HG02642 (cell line): ENCODE data around the gene KIF26B.
"Not testable (repeated sequence)": the region's sequence is repeated elsewhere in the genome, so short reads cannot be mapped to it uniquely, and the experiment has no call there.

Experiments
- ATAC-seq: cut with Tn5 transposase; IDR thresholded peaks from one replicate; pipeline ENCODE4 v1.9.1; 2021; ENCODE audit warnings: mild to moderate bottlenecking; ENCODE audit not compliant: unreplicated experiment, poor library complexity

Gene KIF26B

DNA sequence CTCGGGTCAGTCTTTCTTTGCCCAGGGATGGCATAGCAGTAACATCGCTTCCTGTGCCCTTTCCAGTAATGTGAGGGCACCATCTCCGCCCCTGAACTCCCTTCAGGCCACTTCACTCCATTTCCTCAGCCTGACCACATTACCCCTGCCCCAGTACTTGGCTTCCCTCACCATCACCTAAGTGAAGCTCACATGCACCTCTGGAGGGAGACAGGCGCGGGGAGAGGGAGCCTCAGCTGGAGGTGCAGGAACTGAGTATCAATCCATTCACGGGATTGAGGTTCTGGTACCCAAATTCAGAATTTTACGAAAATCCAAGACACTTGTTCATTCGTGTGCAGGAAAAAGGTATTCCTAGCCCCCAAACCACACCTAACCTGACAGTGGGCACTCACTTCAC lies 540.4 kb downstream of the KIF26B start:
- no peak for ATAC-seq

DNA sequence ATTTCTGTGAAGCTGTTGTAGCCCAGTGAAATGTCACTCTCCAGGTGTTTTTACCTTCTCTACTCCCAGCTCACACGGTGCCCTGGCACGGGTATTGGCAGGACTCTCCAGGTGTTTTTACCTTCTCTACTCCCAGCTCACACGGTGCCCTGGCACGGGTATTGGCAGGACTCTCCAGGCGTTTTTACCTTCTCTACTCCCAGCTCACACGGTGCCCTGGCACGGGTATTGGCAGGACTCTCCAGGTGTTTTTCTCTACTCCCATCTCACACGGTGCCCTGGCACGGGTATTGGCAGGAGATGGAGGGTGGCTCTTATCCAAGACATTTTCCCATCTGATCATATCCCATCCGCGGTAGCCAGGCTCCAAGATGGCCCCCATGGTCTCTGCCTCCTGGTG lies 540.9 kb downstream of the KIF26B start:
- not testable (repeated sequence) for ATAC-seq

DNA sequence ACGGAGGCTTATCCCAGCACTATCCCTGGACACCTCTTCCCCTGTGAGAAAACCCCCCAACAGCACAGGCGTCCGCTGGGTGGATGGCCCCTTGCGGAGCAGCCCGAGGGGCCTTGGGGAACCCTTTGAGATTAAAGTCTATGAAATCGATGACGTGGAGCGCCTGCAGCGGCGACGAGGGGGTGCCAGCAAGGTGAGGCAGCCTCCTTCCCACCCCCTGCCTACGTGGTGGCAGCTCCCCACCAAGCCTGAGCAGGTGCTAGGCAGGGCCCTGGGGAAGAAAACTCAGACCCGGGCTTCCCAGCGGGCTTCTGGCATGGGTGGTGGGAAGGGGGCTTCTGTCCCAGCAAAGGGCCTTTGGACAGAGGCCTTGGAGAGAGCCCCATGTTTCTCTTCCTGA lies 543.3 kb downstream of the KIF26B start:
- no peak for ATAC-seq

DNA sequence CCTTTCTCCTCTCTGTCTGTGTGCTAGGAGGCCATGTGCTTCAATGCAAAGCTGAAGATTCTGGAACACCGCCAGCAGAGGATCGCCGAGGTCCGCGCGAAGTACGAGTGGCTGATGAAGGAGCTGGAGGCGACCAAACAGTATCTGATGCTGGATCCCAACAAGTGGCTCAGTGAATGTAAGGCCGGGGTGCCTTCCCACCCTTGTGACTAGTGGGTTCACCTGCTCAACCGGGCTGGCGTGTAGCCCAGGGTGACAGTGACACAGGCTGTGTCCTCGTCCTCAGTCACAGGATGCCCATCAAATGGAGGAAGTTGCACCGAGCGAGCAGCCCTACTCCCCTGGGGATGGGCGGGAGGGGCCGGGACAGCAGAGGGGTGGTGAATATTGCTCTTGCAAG lies 544.1 kb downstream of the KIF26B start:
- no peak for ATAC-seq

- ATAC-seq = no peak
These were observed 545.8 kb downstream of the KIF26B start for GRCh38 chr1:245700631-245701030.

DNA sequence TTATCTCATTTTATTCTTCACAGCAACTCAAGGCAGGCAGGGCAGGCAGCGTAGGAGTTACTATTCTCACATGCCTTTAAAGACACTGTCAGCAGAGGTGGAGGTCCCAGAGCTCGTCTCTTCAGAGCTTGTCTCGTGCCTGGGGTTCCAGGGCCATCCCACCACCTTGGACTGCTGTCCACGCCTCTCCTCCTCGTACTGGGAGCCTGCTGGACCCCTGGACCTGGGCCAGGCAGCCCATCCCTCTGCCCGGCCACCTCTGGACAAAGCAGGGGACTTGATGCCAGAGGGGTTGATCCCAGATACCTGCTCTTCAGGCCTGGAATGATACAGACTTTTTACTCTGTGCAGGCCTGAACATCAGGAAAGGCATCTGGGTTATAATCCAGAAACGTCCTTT lies 546.8 kb downstream of the KIF26B start:
- ATAC-seq = no peak

GRCh38 chr1:245702346-245702745 lies 547.6 kb downstream of the KIF26B start:
- no peak for ATAC-seq

DNA sequence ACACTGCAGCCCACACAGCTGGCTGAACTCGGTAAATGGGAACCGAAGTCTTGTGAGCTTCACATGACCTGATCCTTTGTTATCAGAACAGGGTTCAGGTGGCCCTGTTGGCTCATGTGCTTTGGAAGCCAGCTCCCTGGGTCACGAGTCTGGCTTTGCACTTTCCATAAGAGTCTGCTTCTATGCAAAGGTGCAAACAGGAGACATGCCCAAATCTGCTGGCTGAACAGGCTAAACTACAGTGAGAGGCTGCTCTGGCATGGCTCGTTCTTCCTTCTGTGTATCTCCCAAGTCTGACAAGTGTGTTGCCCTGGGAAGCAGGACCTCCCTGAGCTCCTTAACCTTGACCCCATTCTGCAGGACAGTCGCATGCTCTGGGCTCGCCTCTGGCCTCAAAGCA lies 549.6 kb downstream of the KIF26B start:
- no peak for ATAC-seq

DNA sequence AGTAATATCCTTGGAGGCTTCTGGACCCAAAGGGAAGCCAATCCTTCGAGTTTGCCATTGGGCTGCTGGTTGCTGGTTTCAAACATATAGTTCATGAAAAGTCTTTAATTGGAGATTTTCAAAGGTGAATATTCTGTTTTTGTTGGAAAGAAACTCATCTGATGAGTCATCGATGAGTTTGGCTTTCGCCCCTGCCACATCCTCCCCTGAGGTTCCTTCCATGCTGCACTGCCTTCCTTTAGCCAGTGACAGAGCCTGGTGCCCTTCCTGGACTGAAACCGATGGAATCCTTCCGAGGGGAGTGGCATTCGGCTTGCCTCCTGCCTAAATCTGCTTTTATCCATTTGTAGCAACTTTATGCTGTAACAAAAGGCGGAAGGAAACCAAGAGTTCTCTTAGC lies 550.0 kb downstream of the KIF26B start:
- ATAC-seq = no peak

GRCh38 chr1:245707941-245708340 lies 553.2 kb downstream of the KIF26B start:
- no peak for ATAC-seq

- ATAC-seq = no peak
These were observed 556.4 kb downstream of the KIF26B start for GRCh38 chr1:245710961-245711903.

DNA sequence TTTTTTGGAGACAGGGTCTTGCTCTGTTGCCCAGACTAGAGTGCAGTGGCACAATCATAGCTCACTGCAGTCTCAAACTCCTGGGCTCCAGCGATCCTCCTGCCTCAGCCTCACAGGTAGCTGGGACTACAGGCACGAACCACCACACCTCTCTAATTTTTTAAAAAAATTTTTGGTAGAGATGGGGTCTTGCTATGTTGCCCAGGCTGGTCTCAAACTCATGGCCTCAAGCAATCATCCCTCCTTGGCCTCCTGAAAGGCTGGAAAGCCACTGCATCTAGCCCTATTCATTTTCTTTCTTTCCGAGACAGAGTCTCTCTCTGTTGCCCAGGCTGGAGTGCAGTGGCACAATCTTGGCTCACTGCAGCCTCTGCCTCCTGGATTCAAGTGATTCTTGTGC lies 559.2 kb downstream of the KIF26B start:
- ATAC-seq = not testable (repeated sequence)

DNA sequence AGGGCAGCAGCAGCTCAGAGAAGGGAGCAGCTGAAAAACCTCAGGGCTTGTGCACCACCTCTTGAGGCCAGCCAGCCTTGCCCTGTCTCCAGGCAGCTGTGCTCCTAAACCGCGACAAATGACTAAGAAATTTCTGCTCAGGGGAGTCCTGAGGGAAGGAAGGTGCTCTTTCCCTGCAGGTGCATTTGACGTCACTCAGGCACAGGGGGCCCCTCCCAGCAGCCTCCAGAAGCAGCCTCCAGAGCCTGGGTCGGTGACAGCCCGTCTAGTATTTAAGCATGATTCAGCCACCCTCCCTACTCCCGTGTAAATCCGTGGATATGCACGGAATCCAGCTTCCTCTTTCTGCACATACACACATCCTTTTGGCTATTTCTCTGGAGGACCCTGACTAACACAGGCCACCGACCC lies 560.5 kb downstream of the KIF26B start:
- ATAC-seq = no peak

GRCh38 chr1:245715970-245716369 lies 561.2 kb downstream of the KIF26B start:
- ATAC-seq = no peak

DNA sequence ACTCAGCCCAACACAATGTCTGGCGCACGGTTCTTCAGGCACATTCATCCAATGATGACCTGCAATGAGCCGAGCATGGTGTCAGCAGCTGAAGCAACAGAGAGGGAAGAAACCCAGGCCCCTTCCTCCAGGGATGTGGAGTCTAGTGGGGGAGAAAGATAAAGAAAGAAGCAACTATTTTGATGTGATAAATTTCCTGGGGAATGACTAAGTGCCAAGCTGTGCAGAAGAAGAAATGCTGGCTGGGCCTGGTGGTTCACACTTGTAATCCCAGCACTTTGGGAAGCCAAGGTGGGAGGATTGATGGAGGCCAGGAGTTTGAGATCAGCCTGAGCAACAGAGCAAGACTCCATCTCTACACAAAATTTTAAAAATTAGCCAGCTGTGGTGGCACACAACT lies 561.8 kb downstream of the KIF26B start:
- ATAC-seq = no peak

DNA sequence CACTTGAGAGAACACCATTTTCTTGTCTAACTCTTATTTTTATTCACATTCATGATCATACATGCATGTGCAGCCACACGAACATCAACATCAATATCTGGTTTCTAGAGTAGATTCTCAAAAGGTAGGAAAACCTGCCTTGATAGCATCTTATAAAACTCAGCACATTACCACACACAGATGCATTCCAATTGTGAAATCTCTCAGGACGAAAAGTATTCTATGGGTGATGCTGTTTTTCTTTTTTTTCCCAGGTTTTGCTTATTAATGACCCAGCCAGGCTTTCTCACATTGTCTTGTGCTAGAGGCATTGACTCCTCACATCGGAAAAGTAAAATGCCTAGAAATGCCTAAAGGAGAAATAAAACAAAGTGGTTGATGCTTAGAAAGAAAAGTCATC lies 562.8 kb downstream of the KIF26B start:
- no peak for ATAC-seq

DNA sequence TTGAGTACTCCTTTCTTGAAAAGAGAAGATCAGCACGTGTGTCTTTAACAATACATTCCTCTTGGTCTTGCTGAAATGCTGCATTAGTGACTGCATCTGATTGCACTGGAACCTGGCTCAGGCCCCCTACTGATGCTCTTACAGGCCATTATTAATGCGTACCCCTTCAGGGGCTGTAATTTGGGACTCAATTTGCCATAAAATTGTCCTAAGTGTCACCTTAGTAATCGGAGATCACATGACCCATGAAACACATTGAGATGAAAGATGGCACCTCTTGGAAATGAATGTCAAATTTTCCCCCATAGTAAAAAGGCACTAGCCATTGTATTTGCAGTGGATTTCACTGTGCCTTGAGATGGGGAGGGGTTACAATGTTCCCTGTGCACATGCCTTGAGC lies 563.3 kb downstream of the KIF26B start:
- no peak for ATAC-seq

- no peak for ATAC-seq
These were observed 564.2 kb downstream of the KIF26B start for GRCh38 chr1:245718951-245719350.

GRCh38 chr1:245721488-245721887 lies 566.7 kb downstream of the KIF26B start:
- ATAC-seq = no peak

GRCh38 chr1:245728035-245728434 lies 573.2 kb downstream of the KIF26B start:
- ATAC-seq = not testable (repeated sequence)

DNA sequence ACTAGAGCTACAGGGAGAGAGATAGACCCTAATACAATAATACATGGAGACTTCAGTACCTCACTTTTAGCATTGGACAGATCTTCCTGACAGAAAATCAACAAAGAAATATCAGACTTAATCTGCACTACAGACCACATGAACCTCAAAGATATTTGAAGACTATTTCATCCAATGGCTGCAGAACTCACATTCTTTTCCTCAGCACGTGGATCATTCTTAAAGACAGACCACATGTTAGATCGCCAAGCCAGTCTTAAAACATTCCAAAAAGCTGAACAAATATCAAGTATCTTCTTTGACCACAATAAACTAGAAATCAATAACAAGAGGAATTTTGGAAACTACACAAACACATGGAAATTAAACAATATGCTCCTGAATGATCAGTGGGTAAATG lies 576.0 kb downstream of the KIF26B start:
- ATAC-seq = no peak

DNA sequence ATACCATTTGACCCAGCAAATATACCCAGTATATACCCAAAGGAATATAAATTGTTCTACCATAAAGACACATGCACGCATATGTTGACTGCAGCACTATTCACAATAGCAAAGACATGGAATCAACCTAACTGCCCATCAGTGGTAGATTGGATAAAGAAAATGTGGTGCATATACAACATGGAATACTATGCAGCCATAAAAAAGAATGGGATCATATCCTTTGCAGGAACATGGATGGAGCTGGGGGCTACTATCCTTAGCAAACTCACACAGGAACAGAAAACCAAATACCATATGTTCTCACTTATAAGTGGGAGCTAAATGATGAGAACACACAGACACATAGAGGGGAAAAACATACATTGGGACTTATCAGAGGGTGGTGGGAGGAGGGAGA lies 585.6 kb downstream of the KIF26B start:
- ATAC-seq = not testable (repeated sequence)
